Measurements from ENCODE around the gene MRPL34. TPM values are rescaled to one million over a fixed set of nuclear protein-coding genes. Genes with fewer than 3 reads are reported as not detected.

The MRPL34 gene
- total RNA-seq, 1 donor from 2014 or later = 64.8 TPM

- Mint-ChIP-seq H3K4me3 (ENCODE audit: unreplicated experiment) (peak overlapping the region; percentile 78), H3K27ac (ENCODE audit: unreplicated experiment) (no peak overlapping the region), H3K9me3 (ENCODE audit: unreplicated experiment) (no peaks in the 10 kb centered on the region), H3K36me3 (ENCODE audit: low read depth, unreplicated experiment) (peaks cover 2% of the 10 kb centered on the region), H3K27me3 (ENCODE audit: low read depth, unreplicated experiment) (no peaks in the 10 kb centered on the region), H3K4me1 (ENCODE audit: low read depth, unreplicated experiment) (peaks cover 1% of the 10 kb centered on the region)
- FAIRE-seq (no peak), DNase-seq (ENCODE audit: low read depth) (no peak)
- Histone ChIP-seq H3K9me3 (ENCODE audit: insufficient read depth, low read depth, low read length) (no peaks in the 10 kb centered on the region), H2AFZ (ENCODE audit: low read depth, low read length) (peak overlapping the region; percentile 67), H3K4me3 (ENCODE audit: insufficient read depth, low read depth, low read length) (peak overlapping the region; percentile 57), H3K9ac (ENCODE audit: low read length) (peak overlapping the region; percentile 75), H3K36me3 (ENCODE audit: insufficient read depth, low read length) (no peaks in the 10 kb centered on the region), H3K4me2 (ENCODE audit: low read length) (peak overlapping the region; percentile 87), H3K4me1 (ENCODE audit: insufficient read depth, low read length) (peaks cover 12% of the 10 kb centered on the region), H4K20me1 (ENCODE audit: insufficient read depth, low read length) (peaks cover 3% of the 10 kb centered on the region), H3K27ac (ENCODE audit: low read depth, low read length) (no peak overlapping the region), H3K27me3 (ENCODE audit: insufficient read depth, low read length) (no peaks in the 10 kb centered on the region), H3K79me2 (ENCODE audit: insufficient read depth, low read length) (peaks cover 7% of the 10 kb centered on the region)
- no peak for TF ChIP-seq CTCF (IDR thresholded peaks at IDR 0.05; ENCODE audit: insufficient read depth, low read depth, low read length)
Measured at GRCh38 chr19:17302391-17303166, 3.1 kb upstream of the MRPL34 start.

- Mint-ChIP-seq H3K4me3 (ENCODE audit: unreplicated experiment) (peak within 1 kb of the TSS; percentile 78), H3K27ac (ENCODE audit: unreplicated experiment) (no peak within 1 kb of the TSS), H3K4me1 (ENCODE audit: low read depth, unreplicated experiment) (peaks cover 1% of the 10 kb centered on the region), H3K9me3 (ENCODE audit: unreplicated experiment) (no peaks in the 10 kb centered on the region), H3K27me3 (ENCODE audit: low read depth, unreplicated experiment) (no peaks in the 10 kb centered on the region), H3K36me3 (ENCODE audit: low read depth, unreplicated experiment) (peaks cover 2% of the 10 kb centered on the region)
- H3K27me3 ChIP-seq (ENCODE audit: insufficient read depth, low read length) = no peaks in the 10 kb centered on the region
- no peaks in the 10 kb centered on the region for H3K9me3 ChIP-seq (ENCODE audit: insufficient read depth, low read depth, low read length)
- peak within 1 kb of the TSS; percentile 87 for H3K4me2 ChIP-seq (ENCODE audit: low read length)
- TF ChIP-seq EZH2 (IDR thresholded peaks at IDR 0.05; ENCODE audit: insufficient read depth, low read length) (no peak), CTCF (IDR thresholded peaks at IDR 0.05; ENCODE audit: insufficient read depth, low read depth, low read length) (no peak)
- peaks cover 12% of the 10 kb centered on the region for H3K4me1 ChIP-seq (ENCODE audit: insufficient read depth, low read length)
- peaks cover 3% of the 10 kb centered on the region for H4K20me1 ChIP-seq (ENCODE audit: insufficient read depth, low read length)
- peak within 1 kb of the TSS; percentile 57 for H3K4me3 ChIP-seq (ENCODE audit: insufficient read depth, low read depth, low read length)
- DNase-seq (ENCODE audit: low read depth) = peak; percentile 81
- peak within 1 kb of the TSS; percentile 67 for H2AFZ ChIP-seq (ENCODE audit: low read depth, low read length)
- FAIRE-seq = no peak
- H3K27ac ChIP-seq (ENCODE audit: low read depth, low read length) = no peak within 1 kb of the TSS
- H3K79me2 ChIP-seq (ENCODE audit: insufficient read depth, low read length) = peaks cover 7% of the 10 kb centered on the region
- peak within 1 kb of the TSS; percentile 75 for H3K9ac ChIP-seq (ENCODE audit: low read length)
- H3K36me3 ChIP-seq (ENCODE audit: insufficient read depth, low read length) = no peaks in the 10 kb centered on the region
Measured at GRCh38 chr19:17303167-17303939, 2.3 kb upstream of the MRPL34 start, which contains the start of gene ABHD8. Gene ABHD8 (minus strand): TSS chr19:17303425. CDS start chr19:17301616, 1,809 bp downstream.
